Measurements from ENCODE around the gene TUNAR. TPM values are rescaled to one million over a fixed set of nuclear protein-coding genes. Genes with fewer than 3 reads are reported as not detected.

TUNAR gene
- total and polyA plus RNA-seq, 2 experiments from 2014 or later, result 23.1 to 56.2 TPM

DNA sequence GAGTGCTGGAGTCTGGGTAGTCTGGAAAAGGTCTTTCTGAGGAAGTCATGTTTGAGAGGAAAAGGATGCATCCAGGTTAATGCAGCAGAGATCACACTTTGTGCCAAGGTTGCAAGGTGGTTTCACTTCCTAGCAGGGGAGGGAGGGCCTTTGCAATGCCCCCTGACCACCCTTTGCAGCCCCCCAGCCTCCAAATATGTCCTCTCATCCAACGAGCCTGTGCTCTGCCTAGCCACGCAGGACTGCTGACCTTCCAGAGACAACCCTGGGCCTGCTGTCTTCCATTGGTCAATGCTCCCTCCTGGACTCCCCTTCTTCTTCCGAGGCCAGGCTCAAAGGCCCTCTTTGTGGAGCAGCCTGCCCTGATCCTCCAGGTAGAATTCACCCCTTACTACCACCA lies 47.3 kb upstream of the TUNAR start:
- Histone ChIP-seq H3K9me2 (ENCODE audit: insufficient read depth) (no peaks in the 10 kb centered on the region), H3K27ac (ENCODE audit: low read depth) (no peak overlapping the region), H4K20me1 (replicated peaks; ENCODE audit: insufficient read depth) (no peaks in the 10 kb centered on the region), H3K79me2 (replicated peaks; ENCODE audit: insufficient read depth) (no peaks in the 10 kb centered on the region), H3F3A (replicated peaks; ENCODE audit: low read depth) (no peaks in the 10 kb centered on the region), H3K27me3 (ENCODE audit: insufficient read depth) (no peaks in the 10 kb centered on the region), H3K4me2 (no peak overlapping the region), H2AFZ (no peak overlapping the region), H3K36me3 (ENCODE audit: insufficient read depth) (no peaks in the 10 kb centered on the region), H3K4me1 (ENCODE audit: insufficient read depth) (peaks cover 12% of the 10 kb centered on the region; the same call in 1 of the 2 replicates), H3K4me3 (no peak overlapping the region)
- TF ChIP-seq NANOG (IDR thresholded peaks at IDR 0.05; ENCODE audit: borderline replicate concordance) (no peak), ZNF331 (CRISPR knock-in tag; IDR thresholded peaks at IDR 0.05; ENCODE audit: low read depth) (no peak), ZNF114 (CRISPR knock-in tag; IDR thresholded peaks at IDR 0.05) (no peak)
- DNase-seq (ENCODE audit: low spot score) (no peak), ATAC-seq (no peak)
- Mint-ChIP-seq H3K27me3 (ENCODE audit: insufficient read depth, low read depth, poor library complexity) (peaks cover 4% of the 10 kb centered on the region), H3K9me3 (peaks cover 12% of the 10 kb centered on the region), H3K36me3 (ENCODE audit: low read depth) (no peaks in the 10 kb centered on the region), H3K4me1 (peaks cover 13% of the 10 kb centered on the region), H3K4me3 (no peak overlapping the region), H3K27ac (no peak overlapping the region)

DNA sequence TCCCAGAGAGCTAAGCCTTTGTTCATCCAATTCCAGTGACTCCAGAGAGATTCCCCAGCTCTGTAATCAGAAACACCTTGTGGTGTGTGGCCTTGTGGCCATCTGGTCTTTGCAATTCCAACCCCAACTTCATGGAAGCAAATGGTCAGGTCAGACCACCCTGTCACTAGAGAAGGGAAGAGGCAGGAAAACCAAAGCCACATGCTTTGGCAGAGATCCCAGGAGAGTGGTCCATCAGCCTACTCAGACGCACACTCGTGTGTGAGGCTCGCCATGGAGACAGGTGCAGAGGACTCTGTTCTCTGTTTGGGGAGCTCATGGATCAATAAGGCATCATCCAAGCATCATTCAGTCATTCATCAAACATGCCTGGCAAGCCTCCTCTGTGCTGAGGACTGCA lies 46.2 kb upstream of the TUNAR start:
- peaks cover 12% of the 10 kb centered on the region for H3K9me3 Mint-ChIP-seq
- no peaks in the 10 kb centered on the region for H3K36me3 Mint-ChIP-seq (ENCODE audit: low read depth)

More for the DNA sequence above, 46.2 kb upstream of the TUNAR start:
- Histone ChIP-seq H3K36me3 (ENCODE audit: insufficient read depth) (no peaks in the 10 kb centered on the region), H2AFZ (no peak overlapping the region), H3F3A (replicated peaks; ENCODE audit: low read depth) (no peaks in the 10 kb centered on the region), H3K4me3 (no peak overlapping the region), H3K4me2 (no peak overlapping the region), H4K20me1 (replicated peaks; ENCODE audit: insufficient read depth) (no peaks in the 10 kb centered on the region), H3K9me2 (ENCODE audit: insufficient read depth) (peaks cover 1% of the 10 kb centered on the region), H3K4me1 (ENCODE audit: insufficient read depth) (peaks cover 12% of the 10 kb centered on the region; the same call in 1 of the 2 replicates), H3K27ac (ENCODE audit: low read depth) (no peak overlapping the region), H3K27me3 (ENCODE audit: insufficient read depth) (no peaks in the 10 kb centered on the region), H3K79me2 (replicated peaks; ENCODE audit: insufficient read depth) (no peaks in the 10 kb centered on the region)
- no peak for TF ChIP-seq EZH2 (IDR thresholded peaks at IDR 0.05; ENCODE audit: low read depth, unreplicated experiment)
- TF ChIP-seq, protein P1, sequence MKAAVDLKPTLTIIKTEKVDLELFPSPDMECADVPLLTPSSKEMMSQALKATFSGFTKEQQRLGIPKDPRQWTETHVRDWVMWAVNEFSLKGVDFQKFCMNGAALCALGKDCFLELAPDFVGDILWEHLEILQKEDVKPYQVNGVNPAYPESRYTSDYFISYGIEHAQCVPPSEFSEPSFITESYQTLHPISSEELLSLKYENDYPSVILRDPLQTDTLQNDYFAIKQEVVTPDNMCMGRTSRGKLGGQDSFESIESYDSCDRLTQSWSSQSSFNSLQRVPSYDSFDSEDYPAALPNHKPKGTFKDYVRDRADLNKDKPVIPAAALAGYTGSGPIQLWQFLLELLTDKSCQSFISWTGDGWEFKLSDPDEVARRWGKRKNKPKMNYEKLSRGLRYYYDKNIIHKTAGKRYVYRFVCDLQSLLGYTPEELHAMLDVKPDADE (IDR thresholded peaks at IDR 0.05), result no peak
- no peak for TF ChIP-seq EZH2phosphoT487 (IDR thresholded peaks at IDR 0.05; ENCODE audit: unreplicated experiment)
- no peak for TF ChIP-seq ZNF114 (CRISPR knock-in tag; IDR thresholded peaks at IDR 0.05)
- TF ChIP-seq, protein P2, sequence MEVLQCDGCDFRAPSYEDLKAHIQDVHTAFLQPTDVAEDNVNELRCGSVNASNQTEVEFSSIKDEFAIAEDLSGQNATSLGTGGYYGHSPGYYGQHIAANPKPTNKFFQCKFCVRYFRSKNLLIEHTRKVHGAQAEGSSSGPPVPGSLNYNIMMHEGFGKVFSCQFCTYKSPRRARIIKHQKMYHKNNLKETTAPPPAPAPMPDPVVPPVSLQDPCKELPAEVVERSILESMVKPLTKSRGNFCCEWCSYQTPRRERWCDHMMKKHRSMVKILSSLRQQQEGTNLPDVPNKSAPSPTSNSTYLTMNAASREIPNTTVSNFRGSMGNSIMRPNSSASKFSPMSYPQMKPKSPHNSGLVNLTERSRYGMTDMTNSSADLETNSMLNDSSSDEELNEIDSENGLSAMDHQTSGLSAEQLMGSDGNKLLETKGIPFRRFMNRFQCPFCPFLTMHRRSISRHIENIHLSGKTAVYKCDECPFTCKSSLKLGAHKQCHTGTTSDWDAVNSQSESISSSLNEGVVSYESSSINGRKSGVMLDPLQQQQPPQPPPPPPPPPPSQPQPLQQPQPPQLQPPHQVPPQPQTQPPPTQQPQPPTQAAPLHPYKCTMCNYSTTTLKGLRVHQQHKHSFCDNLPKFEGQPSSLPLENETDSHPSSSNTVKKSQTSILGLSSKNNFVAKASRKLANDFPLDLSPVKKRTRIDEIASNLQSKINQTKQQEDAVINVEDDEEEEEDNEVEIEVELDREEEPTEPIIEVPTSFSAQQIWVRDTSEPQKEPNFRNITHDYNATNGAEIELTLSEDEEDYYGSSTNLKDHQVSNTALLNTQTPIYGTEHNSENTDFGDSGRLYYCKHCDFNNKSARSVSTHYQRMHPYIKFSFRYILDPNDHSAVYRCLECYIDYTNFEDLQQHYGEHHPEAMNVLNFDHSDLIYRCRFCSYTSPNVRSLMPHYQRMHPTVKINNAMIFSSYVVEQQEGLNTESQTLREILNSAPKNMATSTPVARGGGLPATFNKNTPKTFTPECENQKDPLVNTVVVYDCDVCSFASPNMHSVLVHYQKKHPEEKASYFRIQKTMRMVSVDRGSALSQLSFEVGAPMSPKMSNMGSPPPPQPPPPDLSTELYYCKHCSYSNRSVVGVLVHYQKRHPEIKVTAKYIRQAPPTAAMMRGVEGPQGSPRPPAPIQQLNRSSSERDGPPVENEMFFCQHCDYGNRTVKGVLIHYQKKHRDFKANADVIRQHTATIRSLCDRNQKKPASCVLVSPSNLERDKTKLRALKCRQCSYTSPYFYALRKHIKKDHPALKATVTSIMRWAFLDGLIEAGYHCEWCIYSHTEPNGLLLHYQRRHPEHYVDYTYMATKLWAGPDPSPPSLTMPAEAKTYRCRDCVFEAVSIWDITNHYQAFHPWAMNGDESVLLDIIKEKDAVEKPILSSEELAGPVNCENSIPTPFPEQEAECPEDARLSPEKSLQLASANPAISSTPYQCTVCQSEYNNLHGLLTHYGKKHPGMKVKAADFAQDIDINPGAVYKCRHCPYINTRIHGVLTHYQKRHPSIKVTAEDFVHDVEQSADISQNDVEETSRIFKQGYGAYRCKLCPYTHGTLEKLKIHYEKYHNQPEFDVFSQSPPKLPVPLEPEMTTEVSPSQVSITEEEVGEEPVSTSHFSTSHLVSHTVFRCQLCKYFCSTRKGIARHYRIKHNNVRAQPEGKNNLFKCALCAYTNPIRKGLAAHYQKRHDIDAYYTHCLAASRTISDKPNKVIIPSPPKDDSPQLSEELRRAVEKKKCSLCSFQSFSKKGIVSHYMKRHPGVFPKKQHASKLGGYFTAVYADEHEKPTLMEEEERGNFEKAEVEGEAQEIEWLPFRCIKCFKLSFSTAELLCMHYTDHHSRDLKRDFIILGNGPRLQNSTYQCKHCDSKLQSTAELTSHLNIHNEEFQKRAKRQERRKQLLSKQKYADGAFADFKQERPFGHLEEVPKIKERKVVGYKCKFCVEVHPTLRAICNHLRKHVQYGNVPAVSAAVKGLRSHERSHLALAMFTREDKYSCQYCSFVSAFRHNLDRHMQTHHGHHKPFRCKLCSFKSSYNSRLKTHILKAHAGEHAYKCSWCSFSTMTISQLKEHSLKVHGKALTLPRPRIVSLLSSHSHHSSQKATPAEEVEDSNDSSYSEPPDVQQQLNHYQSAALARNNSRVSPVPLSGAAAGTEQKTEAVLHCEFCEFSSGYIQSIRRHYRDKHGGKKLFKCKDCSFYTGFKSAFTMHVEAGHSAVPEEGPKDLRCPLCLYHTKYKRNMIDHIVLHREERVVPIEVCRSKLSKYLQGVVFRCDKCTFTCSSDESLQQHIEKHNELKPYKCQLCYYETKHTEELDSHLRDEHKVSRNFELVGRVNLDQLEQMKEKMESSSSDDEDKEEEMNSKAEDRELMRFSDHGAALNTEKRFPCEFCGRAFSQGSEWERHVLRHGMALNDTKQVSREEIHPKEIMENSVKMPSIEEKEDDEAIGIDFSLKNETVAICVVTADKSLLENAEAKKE (CRISPR knock-in tag; IDR thresholded peaks at IDR 0.05), result no peak
- Mint-ChIP-seq H3K4me1 (peaks cover 20% of the 10 kb centered on the region), H3K27me3 (ENCODE audit: insufficient read depth, low read depth, poor library complexity) (peaks cover 4% of the 10 kb centered on the region), H3K4me3 (no peak overlapping the region), H3K27ac (no peak overlapping the region)
- no peak for DNase-seq (ENCODE audit: low spot score)
- no peak for ATAC-seq
